ENCODE data around the gene AKT1S1.

Gene AKT1S1

GRCh38 chr19:49870309-49870901, 6.8 kb downstream of the AKT1S1 start:
- Mint-ChIP-seq H3K27ac (no peak overlapping the region), H3K9me3 (no peaks in the 10 kb centered on the region), H3K27me3 (no peaks in the 10 kb centered on the region), H3K4me3 (no peak overlapping the region), H3K4me1 (ENCODE audit: low read depth) (peaks cover 48% of the 10 kb centered on the region), H3K36me3 (ENCODE audit: low read depth) (peaks cover 61% of the 10 kb centered on the region)
- DNase-seq, result no peak

DNA sequence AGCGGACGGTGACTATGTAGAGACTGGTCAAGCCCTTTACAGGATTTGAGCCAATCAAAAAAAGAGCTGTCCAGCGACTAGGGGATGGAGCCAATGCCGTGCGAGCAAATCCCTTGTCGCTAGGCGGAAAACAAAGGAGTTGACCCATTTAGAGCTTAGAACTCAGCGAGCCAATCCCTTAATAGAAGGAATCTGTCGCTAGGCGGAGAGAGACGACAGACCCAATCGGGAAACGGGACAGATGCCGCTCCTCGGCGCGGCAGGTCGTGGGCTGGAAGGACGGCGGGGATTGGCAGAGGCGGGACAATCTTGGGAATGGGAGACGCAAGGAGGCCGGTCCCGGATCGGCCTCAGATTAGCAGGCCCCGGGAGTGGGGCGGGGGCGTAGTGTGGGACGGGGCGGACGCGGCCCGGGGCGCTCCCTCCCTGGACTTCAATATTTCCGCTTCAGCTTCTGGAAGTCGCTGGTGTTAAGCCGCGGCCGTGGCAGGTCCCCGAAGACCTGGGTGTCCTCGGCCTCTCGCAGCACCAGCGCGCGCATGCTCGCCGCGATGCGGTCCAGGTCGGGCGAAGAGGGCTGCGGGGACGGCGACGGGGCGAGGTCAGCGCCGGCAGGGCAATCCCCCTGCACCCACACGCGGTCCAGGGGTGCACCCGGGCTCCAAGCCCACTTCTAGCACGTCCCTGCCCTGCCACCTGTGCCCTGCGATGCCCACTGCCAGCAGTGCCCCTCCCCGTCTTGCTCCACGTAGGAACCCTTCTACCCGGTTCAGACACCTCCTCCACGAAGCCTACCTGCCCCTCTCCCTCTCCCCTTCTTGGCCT, 7.5 kb downstream of the AKT1S1 start:
- H3K4me3 Mint-ChIP-seq, result no peak overlapping the region
- H3K9me3 Mint-ChIP-seq, result no peaks in the 10 kb centered on the region
- peak; percentile 92 for DNase-seq
- no peak overlapping the region for H3K27ac Mint-ChIP-seq
- peaks cover 64% of the 10 kb centered on the region for H3K36me3 Mint-ChIP-seq (ENCODE audit: low read depth)
- no peaks in the 10 kb centered on the region for H3K27me3 Mint-ChIP-seq
- peaks cover 49% of the 10 kb centered on the region for H3K4me1 Mint-ChIP-seq (ENCODE audit: low read depth)

DNA sequence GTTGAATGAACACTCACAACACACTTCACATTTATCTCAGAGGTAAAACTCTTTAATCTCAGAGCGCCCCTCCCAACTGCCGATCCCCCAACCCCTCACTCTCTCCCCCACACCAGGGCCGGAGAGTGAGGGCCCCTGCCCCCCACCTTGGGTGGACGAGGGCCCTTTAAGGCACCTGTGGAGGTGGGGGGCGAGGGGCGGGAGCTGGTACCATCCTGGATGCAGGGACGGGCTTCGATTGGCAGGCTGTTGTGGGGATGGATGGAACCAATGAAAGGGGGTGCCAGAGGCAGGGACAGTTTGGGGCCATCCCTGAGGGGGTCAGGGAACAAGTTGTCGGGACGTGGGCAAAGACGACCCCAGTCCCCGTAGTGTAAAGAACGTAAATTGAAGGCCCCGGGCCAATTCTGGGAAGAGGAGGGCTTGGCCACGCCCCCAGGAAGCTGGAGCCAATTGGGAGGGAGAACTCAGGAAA, 8.1 kb downstream of the AKT1S1 start:
- no peaks in the 10 kb centered on the region for H3K9me3 Mint-ChIP-seq
- peaks cover 50% of the 10 kb centered on the region for H3K4me1 Mint-ChIP-seq (ENCODE audit: low read depth)
- H3K4me3 Mint-ChIP-seq, result no peak overlapping the region
- H3K27me3 Mint-ChIP-seq, result no peaks in the 10 kb centered on the region
- H3K36me3 Mint-ChIP-seq (ENCODE audit: low read depth), result peaks cover 65% of the 10 kb centered on the region
- DNase-seq, result peak; percentile 86
- H3K27ac Mint-ChIP-seq, result no peak overlapping the region

DNA sequence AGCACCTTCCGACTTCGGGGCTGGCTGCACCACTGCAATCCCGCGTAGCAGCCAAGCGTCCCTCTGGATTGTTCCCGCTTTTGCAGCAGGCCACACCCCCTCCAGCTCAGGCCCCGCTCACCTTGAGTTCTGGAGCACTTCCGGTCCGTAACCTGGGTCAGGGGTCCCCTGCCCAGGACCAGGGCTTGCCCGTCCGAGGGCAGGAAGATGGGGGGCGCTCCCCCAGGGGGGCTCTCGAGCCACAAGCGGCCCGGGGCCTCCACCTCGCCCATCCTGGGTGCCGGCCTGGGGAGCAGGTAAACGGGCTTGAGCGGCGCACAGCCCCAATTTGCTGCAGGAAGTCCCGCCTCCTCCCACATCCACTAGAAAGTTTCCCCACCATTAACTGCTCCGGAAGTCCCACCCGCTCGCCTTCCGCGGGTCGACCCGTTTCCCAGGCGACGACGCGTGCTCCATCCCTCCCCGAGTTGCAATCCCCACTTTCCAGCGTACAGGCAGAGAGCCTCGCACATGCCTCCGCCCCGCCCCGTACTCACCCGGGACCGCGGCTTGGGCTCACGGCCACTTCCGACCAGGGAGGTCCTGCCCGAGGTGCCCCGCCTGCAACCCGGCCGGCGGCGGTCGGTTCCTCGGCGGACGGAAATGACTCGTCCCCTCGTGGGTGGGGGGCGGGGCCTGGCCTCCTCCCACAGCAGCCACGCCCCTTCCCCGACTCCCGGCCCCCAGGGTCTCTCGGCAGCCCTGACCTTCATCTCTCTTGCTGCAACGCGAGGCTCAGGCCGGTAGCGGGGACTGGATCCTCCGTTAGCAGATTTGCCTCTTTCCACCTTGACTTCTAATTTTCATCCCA, 10.0 kb downstream of the AKT1S1 start, which contains the start of gene PNKP:
Gene PNKP, minus strand, starts transcription at position 644 of the 850 bp plus-strand sequence. Its CDS starts 372 bp downstream, at position 272.
- Mint-ChIP-seq H3K4me1 (ENCODE audit: low read depth) (peaks cover 50% of the 10 kb centered on the region), H3K36me3 (ENCODE audit: low read depth) (peaks cover 69% of the 10 kb centered on the region), H3K9me3 (no peaks in the 10 kb centered on the region), H3K27me3 (no peaks in the 10 kb centered on the region), H3K4me3 (peak within 1 kb of the TSS; percentile 97), H3K27ac (no peak within 1 kb of the TSS)
- DNase-seq, result peak; percentile 94

DNA sequence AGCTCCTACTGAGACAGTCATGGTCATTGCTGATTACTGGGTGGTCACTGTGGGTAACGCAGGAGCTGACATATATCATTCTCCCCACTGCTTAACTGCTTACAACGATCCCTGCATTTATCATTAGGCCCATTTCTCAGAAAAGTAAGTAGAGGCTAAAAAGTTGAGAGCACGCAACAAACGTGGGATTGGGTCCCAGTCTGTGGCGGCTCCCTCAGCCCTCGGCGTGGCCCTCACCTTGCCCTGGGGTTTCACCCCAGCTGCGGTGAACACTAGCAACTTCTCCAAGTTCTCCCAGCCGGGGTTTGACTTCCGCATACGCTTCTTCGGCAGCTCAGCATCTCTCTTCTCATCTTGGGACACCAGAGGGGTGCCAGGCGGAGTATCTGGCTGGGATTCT, 12.3 kb downstream of the AKT1S1 start:
- Mint-ChIP-seq H3K9me3 (no peaks in the 10 kb centered on the region), H3K4me1 (ENCODE audit: low read depth) (peaks cover 36% of the 10 kb centered on the region), H3K27ac (no peak overlapping the region), H3K36me3 (ENCODE audit: low read depth) (peaks cover 67% of the 10 kb centered on the region), H3K4me3 (peak overlapping the region; percentile 97), H3K27me3 (no peaks in the 10 kb centered on the region)
- no peak for DNase-seq

DNA sequence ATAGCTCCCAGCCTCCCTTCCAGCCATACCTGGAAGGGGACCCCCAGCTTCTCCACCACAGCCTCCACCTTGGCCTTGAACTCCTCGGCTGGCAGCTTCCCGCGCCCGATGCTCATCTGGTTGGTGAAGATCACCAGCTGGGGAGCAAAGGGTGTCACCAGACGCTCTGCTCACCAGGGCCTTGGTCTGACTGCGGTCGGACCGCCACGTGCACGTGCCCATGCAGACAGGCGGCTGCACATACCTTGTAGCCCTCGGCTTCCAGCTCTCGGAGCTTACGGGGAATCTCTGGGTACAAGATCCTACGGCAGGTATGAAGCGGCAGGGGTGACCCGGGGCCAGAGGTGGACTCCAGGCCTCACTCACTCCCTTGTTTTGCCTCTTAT, 13.2 kb downstream of the AKT1S1 start:
- Mint-ChIP-seq H3K27ac (peak overlapping the region; percentile 31), H3K36me3 (ENCODE audit: low read depth) (peaks cover 77% of the 10 kb centered on the region), H3K27me3 (no peaks in the 10 kb centered on the region), H3K4me3 (no peak overlapping the region), H3K9me3 (no peaks in the 10 kb centered on the region), H3K4me1 (ENCODE audit: low read depth) (peaks cover 36% of the 10 kb centered on the region)
- DNase-seq, result no peak

GRCh38 chr19:49863254-49863934, 13.8 kb downstream of the AKT1S1 start:
- H3K27me3 Mint-ChIP-seq, result no peaks in the 10 kb centered on the region
- DNase-seq, result no peak
- H3K9me3 Mint-ChIP-seq, result no peaks in the 10 kb centered on the region
- H3K27ac Mint-ChIP-seq, result peak overlapping the region; percentile 72
- H3K4me3 Mint-ChIP-seq, result no peak overlapping the region
- peaks cover 36% of the 10 kb centered on the region for H3K4me1 Mint-ChIP-seq (ENCODE audit: low read depth)
- peaks cover 82% of the 10 kb centered on the region for H3K36me3 Mint-ChIP-seq (ENCODE audit: low read depth)

DNA sequence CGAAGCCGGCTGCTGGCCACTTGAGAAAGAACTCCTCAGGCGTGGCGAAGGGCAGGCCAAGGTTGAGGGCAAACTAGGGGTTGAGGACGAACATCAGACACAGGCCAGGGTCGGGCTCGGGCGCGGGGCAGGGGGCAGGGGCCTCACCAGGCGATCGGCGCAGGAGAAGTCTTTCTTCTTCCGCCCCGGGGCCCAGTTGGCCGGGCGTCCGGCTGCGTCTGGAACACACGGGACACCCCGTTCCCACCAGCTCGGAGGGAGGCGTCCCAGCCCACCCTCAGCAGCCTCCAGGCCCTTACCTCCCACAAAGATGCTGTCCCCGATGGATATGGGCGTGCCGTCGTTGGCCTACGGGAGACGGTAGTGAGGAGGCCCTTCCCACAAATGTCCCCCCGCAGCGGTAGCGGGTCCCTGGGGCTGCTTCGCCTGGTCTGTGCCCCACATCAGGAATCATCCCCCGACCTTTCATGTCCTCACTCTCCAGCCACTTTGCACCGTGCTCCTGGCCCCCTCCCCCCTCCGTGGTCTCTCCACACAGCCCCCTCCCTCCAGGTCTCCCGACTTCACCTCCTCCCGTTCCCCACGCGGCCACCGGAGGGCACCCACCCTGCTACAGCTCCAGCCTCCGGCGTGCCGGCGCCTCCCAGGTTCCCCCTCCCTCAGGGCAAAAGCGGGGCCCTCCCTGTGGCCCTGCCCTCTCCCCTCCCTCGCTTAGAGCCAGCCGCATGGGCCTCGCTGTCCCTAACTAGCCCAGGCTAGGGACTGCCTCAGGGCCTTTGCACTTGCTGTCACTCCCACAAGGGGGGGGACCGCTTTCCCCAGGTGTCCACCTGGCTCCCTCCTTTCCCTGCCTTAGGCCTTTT, 14.5 kb downstream of the AKT1S1 start:
- Mint-ChIP-seq H3K4me1 (ENCODE audit: low read depth) (peaks cover 36% of the 10 kb centered on the region), H3K27ac (peak overlapping the region; percentile 72), H3K9me3 (no peaks in the 10 kb centered on the region), H3K27me3 (no peaks in the 10 kb centered on the region), H3K4me3 (no peak overlapping the region), H3K36me3 (ENCODE audit: low read depth) (peaks cover 89% of the 10 kb centered on the region)
- DNase-seq, result no peak

GRCh38 chr19:49861541-49862378, 15.4 kb downstream of the AKT1S1 start:
- peaks cover 92% of the 10 kb centered on the region for H3K36me3 Mint-ChIP-seq (ENCODE audit: low read depth)
- H3K9me3 Mint-ChIP-seq, result no peaks in the 10 kb centered on the region
- no peak overlapping the region for H3K4me3 Mint-ChIP-seq
- H3K4me1 Mint-ChIP-seq (ENCODE audit: low read depth), result peaks cover 34% of the 10 kb centered on the region
- no peak overlapping the region for H3K27ac Mint-ChIP-seq
- H3K27me3 Mint-ChIP-seq, result no peaks in the 10 kb centered on the region
- no peak for DNase-seq

DNA sequence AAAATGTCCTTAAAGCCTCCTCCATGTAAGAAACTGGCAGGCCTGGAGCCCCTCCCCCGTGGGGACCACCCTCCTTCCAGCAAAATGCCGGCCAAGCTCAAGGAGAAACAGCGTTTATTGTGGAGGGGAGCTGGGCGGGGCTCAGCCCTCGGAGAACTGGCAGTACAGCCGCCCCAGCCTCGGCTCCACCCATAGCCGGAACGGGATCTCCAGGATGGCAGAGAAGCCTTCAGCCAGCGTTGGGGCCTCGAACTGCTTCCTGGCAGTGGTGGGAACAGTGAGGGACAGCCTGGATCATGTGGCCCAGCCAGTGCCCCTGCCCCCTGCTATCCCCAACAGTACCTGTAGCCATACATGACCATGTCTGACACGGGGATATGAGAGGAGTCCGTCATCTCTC, 16.0 kb downstream of the AKT1S1 start:
- peaks cover 91% of the 10 kb centered on the region for H3K36me3 Mint-ChIP-seq (ENCODE audit: low read depth)
- H3K9me3 Mint-ChIP-seq, result no peaks in the 10 kb centered on the region
- DNase-seq, result no peak
- H3K4me3 Mint-ChIP-seq, result no peak overlapping the region
- no peaks in the 10 kb centered on the region for H3K27me3 Mint-ChIP-seq
- H3K27ac Mint-ChIP-seq, result no peak overlapping the region
- peaks cover 27% of the 10 kb centered on the region for H3K4me1 Mint-ChIP-seq (ENCODE audit: low read depth)

- Mint-ChIP-seq H3K36me3 (ENCODE audit: low read depth) (peaks cover 91% of the 10 kb centered on the region), H3K27ac (no peak overlapping the region), H3K4me3 (no peak overlapping the region)
Measured at GRCh38 chr19:49860336-49861102, 16.6 kb downstream of the AKT1S1 start.

GRCh38 chr19:49859682-49860335, 17.3 kb downstream of the AKT1S1 start:
- H3K4me1 Mint-ChIP-seq (ENCODE audit: low read depth), result peaks cover 15% of the 10 kb centered on the region
- H3K27ac Mint-ChIP-seq, result no peak overlapping the region
- no peaks in the 10 kb centered on the region for H3K9me3 Mint-ChIP-seq
- DNase-seq, result no peak
- no peaks in the 10 kb centered on the region for H3K27me3 Mint-ChIP-seq
- H3K36me3 Mint-ChIP-seq (ENCODE audit: low read depth), result peaks cover 91% of the 10 kb centered on the region
- no peak overlapping the region for H3K4me3 Mint-ChIP-seq

More at GRCh38 chr19:49860336-49861102, 16.6 kb downstream of the AKT1S1 start:
- no peak for DNase-seq
- Mint-ChIP-seq H3K4me1 (ENCODE audit: low read depth) (peaks cover 21% of the 10 kb centered on the region), H3K9me3 (no peaks in the 10 kb centered on the region), H3K27me3 (no peaks in the 10 kb centered on the region)

Data from activated T-cell treated with anti-CD3 and anti-CD28 coated beads, Interleukin-2, amount 50 U/mL, for 24 hours (primary cell).